ENCODE data around the gene PNKD.

- no peak for TF ChIP-seq POLR2A (IDR thresholded peaks at IDR 0.05)
- no peak for TF ChIP-seq CTCF (IDR thresholded peaks at IDR 0.05)
Measured at GRCh38 chr2:218341381-218341780, 71.1 kb downstream of the PNKD start.

Measured in heart left ventricle (tissue), 13 donors.